Measurements from ENCODE around the gene LGMN.

Gene LGMN

GRCh38 chr14:92759679-92760523, 11.5 kb upstream of the LGMN start:
- DNase-seq, result no peak

DNA sequence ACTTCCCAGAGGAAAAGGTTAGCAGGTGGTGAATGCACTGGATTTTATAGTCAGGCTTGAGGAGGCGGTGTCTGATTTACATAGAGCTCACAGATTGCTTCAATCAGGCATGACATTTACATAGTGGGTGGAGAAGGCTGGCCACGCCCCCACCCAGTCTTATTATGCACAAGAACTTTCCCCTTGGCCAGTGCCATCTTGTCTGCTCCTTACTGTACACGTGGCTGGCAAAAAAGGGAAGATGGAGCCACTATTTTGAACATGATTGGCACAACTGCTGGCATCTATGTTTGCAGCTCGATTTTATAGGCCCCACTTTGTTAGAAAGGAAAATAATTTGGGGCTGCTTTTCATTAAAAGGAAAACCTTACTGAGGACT, 10.9 kb upstream of the LGMN start:
- DNase-seq, result peak; percentile 59 to 78 (median 74)

DNA sequence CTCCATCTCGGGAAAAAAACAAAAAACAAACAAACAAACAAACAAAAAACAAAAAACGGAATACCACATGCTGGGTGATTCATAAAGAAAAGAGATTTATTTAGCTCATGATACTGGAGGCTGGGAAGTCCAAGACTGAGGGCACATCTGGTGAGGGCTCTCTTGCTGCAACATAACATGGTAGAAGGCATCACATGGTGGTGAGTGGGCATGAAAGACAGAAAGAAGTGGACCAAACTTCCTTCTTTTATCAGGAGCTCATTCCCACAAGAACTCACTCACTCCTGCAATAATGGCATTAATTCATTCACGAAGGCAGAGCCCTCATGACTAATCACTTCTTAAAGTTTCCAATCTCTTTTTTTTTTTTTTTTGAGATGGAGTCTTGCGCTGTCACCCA, 8.0 kb upstream of the LGMN start:
- DNase-seq, result peak; percentile 89 to 96 (median 91)

DNA sequence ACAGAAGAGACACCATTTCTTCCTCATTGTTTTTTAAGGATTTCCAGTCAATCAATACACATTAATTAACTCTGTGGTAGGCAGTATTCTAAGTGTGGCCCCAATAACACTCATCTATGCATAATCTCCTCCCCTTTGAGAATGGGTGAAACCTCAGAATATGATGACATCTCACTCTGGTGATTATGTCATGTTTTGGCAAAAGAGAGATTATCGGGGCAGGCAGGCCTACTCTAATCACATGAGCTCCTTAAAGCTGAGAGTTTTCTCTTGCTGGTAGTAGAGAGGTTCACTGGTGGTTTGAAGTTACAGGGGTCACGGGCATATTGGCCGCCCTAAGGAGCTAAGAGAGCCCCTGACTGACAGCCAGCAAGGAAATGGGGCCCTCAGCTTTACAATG, 7.1 kb upstream of the LGMN start:
- DNase-seq, result peak; percentile 60 to 73 (median 71)

- DNase-seq, result no peak
These were observed 6.5 kb upstream of the LGMN start for GRCh38 chr14:92754966-92755365.

DNA sequence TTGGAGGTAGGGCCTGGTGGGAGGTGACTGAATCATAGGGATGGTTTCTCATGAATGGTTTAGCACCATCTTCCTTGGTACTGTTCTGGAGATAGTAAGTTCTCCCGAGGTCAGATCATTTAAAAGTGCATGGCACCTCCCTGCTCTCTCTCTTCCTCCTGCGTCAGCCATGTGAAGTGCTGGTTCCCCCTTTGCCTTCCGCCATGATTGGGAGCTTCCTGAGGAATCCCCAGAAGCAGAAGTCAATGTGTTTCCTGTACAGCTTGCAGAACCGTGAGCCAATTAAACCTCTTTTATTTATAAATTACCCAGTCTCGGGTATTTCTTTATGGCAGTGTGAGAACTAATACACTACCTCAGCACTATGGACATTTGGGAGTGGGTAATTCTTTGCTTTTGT, 4.8 kb upstream of the LGMN start:
- peak; percentile 86 to 93 (median 88) for DNase-seq

GRCh38 chr14:92751819-92752218, 3.4 kb upstream of the LGMN start:
- no peak for DNase-seq

DNA sequence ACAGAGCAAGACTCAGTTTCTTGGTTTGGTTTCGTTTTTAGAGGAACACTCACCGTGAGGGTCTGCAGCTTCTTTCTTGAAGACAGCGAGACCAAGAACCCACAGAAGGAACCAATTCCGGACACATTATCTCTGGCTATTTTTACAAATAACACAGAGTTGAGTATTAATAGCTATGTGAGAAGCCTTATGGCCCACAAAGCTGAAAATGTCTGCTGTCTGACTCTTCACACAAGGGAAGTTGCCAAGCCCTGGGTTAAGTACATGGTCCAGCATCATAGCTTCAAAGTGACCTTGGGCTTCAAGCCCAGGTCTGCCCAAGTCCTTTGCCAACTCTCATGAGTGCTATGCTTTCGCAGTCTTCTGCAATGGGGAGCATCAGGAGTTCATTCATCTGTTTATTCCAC, 2.6 kb upstream of the LGMN start:
- DNase-seq, result no peak

GRCh38 chr14:92750222-92750728, 1.8 kb upstream of the LGMN start:
- DNase-seq, result peak in 2 of 3 donors; percentile 51 to 52

GRCh38 chr14:92747701-92748258, 647 bp downstream of the LGMN start:
- DNase-seq, result no peak

- DNase-seq, result no peak
These were observed 4.2 kb downstream of the LGMN start for GRCh38 chr14:92744198-92744597.

GRCh38 chr14:92740440-92740839, 8.0 kb downstream of the LGMN start:
- DNase-seq, result no peak

DNA sequence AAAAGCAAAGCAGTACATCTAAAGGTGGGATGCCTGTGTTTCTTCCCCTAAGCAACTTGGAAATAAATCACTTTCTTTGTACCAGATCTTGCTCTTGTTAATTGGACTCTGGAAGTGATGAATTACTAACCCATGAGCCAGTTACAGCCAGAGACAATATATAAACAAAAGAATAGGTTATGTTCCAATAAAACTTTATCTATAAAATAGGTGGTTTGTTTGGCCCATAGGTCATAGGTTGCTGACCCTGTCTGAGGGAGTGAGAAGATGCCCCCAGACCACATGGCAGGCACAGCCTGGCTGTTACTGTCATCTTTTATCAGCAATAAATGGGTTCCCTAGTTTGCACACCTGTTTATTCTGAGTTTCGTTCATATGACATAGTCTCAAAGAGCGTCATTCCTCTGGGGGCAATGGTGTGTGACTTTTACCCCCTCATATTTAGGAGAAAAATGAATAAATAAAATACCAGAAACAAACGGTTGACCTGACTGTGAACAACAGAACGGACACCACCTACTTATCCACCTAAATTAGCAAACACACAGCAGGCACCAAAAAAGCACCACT, 10.7 kb downstream of the LGMN start:
- DNase-seq, result no peak

- no peak for DNase-seq
These were observed 11.2 kb downstream of the LGMN start for GRCh38 chr14:92737206-92737605.

GRCh38 chr14:92735344-92735743, 13.1 kb downstream of the LGMN start:
- DNase-seq, result no peak

GRCh38 chr14:92734618-92735017, 13.8 kb downstream of the LGMN start:
- DNase-seq, result no peak

- DNase-seq, result no peak
These were observed 15.4 kb downstream of the LGMN start for GRCh38 chr14:92733007-92733406.

GRCh38 chr14:92731622-92732115, 16.8 kb downstream of the LGMN start:
- peak; percentile 54 to 67 (median 58) for DNase-seq

DNA sequence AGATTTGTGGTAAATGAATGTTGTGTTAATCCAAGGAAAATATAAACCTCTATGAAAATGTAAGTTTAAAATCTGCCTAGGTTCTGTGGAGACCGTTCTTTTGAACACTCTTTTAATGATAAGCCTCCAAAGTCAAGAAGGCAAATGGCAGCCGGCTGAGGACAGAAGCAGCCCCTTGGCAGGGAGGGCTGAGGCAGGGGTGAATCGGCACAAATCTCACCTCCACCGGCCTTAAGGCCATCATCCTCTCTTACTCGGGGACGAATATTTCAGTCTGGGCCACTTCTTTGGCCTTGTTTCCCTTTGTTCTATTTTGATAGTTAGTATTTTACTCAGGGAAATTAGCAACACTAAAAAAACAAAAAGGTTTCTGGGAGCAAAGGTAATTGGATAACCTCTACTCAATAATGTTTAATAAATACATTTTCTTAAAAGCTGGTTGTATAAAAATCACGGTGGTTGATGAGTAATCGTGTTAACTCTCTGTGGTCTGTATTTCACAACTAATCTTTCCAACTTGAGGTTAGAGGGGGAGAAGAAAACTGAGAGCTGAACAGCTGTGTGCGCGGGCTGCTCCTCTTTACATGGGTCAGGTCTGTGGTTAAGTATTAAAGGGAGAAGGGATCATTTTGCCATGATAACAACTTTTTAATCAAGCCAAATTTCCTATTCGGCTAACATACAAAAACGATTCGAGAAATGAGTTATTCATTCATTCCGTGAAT, 18.6 kb downstream of the LGMN start:
- peak; percentile 67 to 84 (median 82) for DNase-seq

DNA sequence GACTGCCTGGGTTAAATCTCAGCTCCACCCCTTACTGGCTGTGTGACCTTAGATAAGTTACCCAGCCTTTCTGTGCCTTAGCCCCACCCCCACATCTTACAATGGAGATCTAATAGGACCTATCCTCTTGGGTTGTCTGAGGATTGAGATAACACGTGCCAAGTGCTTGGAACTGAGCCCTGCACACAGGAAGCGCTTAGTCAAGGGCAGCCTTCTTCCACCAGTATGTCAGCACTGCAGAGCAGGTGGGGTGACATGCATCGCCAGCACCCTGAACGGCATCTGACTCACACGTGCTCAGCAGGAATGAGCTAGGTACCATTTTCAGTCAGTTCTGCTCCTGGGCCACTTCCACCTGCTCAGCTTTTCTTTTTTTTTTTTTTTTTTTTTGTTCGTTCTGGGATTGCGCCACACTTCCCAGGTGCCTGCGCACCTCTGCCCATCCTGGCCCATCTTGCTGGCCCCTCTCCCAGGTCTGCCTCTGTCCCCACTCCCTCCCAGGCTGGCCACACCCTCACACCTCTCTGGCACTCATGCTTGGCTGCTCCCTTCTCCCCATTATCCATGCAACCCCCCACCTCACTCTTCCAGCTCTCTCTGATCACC, 19.6 kb downstream of the LGMN start:
- DNase-seq, result peak; percentile 47 to 58 (median 57)

GRCh38 chr14:92726933-92727262, 21.5 kb downstream of the LGMN start:
- DNase-seq, result no peak

DNA sequence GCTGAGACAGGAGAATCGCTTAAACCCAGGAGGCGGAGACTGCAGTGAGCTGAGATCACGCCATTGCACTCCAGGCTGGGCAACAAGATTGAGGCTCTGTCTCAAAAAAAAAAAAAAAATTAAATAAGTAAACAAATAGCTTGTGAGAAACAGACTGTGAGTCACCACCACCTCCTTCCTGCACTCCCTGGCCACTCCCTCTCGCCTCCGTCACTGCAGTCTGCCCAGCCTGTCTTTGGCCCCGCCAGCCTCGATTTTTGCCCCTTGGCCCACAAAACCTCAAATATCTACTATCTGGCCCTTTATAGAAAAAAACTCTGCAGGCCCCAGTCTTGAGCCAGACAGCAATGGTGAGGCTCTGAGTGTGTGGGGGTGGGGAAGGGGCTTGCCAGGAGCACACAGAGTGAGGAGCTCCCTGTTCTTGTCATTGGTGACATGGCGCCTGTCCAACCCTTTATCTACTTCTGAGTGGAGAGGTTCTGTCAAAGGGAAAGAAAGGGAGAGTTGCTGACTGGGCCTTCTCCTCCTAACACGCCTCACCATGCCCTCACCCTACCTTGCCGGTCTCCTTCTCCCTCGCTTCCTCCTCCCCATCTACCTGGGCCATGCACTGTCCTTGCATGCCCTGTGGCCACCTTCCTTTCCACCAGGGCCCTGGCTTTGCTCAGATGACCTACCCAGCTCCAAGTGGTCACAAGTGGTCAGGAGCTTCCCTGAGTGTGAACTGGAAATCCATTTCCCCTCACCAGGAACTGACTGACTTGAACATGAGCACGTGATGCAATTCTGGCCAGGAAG, 22.1 kb downstream of the LGMN start:
- DNase-seq, result peak; percentile 90 to 93 (median 92)

Measured in suppressor macrophage treated with lipopolysaccharide for 1 hour (primary cell).